GM18873 (cell line): ENCODE results near the gene ZNF724.
A peak's percentile ranks its signal among the peaks of the same experiment; 100 is the strongest.
"Not testable (repeated sequence)": the region's sequence is repeated elsewhere in the genome, so short reads cannot be mapped to it uniquely, and the experiment has no call there.

Experiments
- ATAC-seq: cut with Tn5 transposase; IDR thresholded peaks from one replicate; pipeline ENCODE4 v1.9.1; 2021; ENCODE audit warnings: mild to moderate bottlenecking, moderate library complexity, moderate number of reproducible peaks; ENCODE audit not compliant: unreplicated experiment, low FRiP score

The ZNF724 gene

DNA sequence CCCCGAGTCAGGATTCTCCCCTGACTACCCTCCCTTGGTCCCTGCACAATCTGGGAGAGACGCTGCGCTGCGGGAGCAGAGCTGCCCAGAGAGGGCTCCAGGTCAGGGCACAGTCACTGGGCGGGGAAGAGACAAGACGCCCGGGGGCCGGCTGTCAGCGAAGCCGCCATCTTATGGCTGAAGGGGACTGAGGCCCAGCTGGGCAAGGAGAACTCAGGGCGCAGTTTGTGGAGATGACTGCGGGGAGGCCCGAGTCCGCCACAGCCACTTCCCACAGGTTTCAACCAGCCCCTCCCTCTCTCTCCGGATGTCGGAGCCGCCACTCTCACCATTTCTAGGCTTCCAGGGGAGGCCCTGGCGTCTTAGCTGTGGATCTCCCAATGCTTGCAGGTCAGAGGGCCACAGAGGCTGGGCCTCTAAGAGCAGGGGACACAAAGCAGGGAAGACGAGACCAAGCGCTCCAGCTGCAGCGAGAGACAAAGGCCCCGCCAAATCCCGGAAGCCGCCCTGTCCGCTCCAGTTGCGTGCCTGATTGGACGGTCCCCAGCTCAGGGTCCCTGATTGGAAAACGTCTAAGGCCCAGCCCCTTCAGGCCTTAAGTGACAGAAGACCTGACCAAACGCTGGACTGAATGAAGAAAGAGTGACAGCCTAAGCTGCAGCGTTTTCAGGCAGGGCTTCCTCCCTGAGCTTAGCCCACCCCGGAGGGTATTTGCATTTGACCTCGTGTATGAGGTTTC, at the start of gene ZNF724:
Gene ZNF724, minus strand, starts transcription at position 484 of the 739 bp plus-strand sequence. Its CDS starts 152 bp downstream, at position 332.
- ATAC-seq, result peak; percentile 98

DNA sequence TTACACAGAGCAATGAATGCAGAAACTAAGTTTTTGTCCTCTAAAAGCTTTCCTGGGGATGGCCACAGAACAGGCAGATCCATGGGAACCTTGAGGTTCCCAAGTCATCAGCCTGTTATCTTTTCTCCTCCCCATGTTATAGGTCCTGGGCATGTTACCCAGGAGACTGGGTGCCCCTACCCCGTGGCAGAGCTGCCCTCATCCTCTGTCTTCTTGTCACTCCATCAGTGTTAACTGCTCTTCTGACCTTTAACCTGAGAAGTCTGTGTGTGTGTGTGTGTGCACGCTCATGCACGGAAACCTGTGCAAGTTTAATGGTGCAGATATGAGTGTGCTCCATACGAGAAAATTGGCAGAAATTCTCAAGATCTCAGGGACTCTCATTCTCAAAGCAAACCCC, 43.9 kb upstream of the ZNF724 start:
- no peak for ATAC-seq

DNA sequence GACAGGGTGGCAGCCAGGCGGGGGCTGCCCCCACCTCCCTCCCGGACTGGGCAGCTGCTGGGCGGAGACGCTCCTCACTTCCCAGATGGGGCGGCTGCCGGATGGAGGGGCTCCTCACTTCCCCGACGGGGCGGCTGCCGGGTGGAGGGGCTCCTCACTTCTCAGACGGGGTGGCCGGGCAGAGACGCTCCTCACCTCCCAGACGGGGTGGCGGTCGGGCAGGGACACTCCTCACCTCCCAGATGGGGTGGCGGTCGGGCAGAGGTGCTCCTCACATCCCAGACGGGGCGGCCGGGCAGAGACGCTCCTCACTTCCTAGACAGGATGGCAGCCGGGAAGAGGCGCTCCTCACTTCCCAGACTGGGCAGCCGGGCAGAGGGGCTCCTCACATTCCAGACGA, 39.8 kb upstream of the ZNF724 start:
- ATAC-seq, result not testable (repeated sequence)

DNA sequence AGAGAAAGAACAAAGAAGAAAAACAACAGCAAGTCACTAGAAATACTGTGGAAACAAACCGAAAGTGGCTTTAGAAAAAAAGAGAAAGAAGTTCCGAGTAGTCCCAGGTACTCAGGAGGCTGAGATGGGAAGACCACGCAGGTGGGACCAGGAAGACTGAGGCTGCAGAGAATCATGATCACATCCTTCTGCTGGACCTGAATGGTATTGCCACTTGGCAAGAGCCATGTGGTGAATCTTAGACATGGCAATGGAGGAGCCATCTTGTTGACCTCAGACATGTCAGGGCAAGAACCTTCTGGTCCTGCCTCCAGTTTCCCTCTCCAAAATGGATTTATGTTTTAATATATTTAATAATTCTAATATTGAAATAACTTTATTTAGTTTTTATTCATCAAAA, 37.4 kb upstream of the ZNF724 start:
- no peak for ATAC-seq

DNA sequence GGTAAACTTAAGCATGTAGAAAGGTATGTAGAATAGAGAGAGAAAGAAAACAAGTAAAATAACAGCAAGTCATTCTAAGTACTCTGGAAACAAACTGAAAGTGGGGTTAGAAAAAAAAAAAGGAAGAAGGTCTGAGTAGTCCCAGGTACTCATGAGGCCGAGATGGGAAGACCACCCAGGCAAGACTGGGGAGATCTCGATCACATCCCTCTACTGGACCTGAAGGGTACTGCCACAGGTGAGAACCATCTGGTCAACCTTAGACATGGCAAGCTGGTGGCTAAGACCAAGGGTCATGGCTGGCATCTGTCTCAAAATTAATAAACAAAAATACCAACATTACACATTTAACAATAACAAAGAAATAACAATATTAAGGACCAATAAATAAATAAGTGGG, 36.3 kb upstream of the ZNF724 start:
- no peak for ATAC-seq

DNA sequence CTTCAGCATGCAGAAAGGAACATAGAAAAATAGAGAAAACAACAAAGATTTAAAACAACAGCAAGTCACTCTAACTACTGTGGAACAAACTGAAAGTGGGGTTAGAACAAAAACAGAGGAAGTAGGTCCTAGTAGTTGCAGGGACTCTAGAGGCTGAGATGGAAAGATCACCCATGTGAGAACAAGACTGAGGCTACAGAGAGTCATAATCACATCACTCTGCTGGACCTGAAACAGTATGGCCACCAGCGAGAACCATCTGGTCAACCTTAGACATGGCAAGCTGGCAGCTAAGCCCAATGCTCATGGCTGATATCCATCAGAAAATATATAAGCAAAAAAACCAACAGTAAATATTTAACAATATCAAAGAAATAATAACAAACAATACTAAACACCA, 35.8 kb upstream of the ZNF724 start:
- ATAC-seq, result no peak

DNA sequence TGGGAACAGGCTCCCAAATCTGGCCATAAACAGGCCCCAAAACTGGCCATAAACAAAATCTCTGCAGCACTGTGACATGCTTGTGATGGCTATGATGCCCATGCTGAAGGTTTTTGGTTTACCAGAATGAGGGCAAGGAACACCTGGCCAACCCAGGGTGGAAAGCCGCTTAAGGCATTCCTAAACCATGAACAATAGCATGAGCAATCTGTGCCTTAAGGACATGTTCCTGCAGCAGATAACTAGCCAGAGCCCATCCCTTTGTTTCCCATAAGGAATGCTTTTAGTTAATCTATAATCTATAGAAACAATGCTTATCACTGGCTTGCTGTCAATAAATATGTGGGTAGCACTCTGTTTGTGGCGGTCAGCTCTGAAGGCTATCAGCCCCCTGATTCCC, 35.1 kb upstream of the ZNF724 start:
- not testable (repeated sequence) for ATAC-seq

DNA sequence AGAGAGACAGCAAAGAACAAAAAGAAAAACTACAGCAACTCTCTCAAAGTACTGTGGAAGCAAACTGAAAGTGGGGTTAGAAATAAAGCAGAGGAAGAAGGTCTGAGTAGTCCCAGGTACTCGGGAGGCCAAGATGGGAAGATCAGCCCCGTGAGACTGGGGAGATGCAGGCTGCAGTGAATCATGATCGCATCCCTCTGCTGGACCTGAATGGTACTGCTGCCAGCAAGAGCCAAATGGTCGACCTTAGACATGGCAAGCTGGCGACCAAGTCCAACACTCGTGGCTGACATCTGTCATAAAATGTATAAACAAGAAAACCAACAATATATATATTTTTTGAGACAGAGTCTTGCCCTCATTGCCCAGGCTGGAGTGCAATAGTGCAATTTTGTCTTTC, 33.7 kb upstream of the ZNF724 start:
- ATAC-seq, result no peak

DNA sequence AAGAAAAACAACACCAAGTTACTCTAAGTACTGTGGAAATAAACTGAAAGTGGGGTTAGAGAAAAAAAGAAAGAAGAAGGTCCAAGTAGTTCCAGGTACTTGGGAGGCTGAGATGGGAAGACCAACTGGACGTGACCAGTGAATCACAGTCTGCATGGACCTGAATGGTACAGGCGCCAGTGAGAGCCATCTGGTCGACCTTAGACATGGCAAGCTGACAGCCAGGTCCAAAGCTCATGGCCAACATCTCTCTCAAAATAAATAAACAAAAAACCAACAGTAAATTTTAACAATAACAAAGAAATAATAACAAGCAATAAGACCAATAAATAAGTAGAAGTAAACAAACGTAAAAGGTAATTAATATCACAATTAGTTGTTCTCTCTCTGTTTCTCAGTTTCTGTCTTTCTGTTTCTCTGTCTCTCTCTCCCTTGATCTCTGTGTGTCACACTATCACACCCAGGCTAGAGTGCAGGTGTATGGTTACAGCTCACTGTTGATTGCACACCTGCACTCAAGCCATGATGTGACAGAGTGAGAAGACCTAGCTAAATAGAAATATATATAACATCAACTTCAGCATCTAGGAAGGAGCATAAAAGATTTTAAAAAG, 31.6 kb upstream of the ZNF724 start:
- no peak for ATAC-seq

DNA sequence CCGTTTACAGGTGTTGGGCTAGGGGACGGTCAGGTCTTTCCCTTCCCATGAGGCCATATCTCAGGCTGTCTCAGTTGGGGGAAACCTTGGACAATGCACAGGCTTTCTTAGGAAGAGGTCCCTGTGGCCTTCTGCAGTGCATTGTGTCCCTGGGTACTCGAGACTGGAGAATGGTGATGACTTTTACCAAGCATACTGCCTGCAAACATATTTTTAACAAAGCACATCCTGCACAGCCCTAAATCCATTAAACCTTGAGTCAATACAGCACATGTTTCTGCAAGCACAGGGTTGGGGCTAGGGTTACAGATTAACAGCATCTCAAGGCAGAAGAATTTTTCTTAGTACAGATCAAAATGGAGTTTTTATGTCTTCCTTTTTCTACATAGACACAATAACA, 27.9 kb upstream of the ZNF724 start:
- ATAC-seq, result not testable (repeated sequence)

DNA sequence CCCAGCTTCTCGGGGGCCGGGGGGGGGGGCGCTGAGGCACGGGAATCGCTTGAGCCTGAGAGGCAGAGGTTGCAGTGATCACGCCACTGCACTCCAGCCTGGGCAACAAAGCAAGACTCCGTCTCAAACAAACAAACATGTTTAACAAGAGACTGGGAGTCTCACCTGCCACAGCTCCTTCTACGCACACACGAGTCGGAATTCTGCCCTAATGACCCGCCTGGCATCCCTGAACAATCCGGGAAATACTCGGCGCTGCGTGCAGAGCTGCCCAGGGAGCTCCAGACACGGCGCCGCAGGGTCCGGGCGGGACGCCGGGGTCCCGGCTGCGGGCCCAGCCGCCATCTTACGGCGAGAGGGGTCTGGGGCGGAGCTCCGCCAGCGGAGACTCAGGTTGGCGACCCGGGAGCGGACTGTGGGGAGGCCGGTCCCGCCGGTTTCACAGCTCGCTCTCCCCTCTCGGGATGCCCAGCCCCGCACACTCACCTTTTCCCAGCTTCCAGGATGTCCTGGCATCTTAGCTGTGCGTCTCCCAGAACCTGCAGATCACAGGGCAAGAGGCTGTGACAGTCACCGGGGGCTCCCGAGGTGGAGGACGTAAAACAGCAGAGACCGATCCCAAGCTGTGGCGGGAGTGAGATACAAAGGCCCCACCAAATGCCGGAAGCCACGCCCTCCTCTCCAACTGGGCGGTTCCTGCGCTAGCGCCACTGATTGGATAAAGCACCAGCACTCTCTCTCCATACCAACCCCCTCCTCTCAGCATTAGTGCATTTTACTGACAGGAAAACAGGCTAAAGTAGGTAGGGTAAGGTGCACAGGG, 23.6 kb upstream of the ZNF724 start:
- peak; percentile 97 for ATAC-seq

DNA sequence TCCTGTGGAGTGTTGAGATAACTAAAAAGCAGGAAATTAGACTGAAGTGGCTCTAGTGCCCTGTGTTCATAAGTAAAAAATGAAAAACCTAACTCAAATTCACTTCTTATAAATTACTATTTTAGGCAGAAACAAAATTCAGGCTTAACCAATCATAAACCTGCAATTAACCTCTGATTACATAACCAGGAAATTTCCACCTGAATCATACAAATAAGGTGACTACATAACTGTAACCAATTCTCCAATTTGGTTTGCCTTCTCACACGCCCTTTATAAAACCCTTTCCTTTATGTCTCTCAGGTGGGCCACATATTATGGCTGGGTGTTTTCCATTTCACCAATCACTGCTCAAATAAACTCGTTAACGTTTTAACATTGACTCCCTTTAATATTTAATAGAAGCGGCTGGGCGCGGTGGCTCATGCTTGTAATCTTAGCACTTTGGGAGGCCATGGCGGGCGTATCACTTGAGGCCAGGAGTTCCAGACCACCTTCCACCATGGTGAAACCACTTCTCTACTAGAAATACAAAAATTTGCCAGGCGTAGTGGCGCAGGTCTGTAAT, 22.9 kb upstream of the ZNF724 start:
- ATAC-seq, result no peak

DNA sequence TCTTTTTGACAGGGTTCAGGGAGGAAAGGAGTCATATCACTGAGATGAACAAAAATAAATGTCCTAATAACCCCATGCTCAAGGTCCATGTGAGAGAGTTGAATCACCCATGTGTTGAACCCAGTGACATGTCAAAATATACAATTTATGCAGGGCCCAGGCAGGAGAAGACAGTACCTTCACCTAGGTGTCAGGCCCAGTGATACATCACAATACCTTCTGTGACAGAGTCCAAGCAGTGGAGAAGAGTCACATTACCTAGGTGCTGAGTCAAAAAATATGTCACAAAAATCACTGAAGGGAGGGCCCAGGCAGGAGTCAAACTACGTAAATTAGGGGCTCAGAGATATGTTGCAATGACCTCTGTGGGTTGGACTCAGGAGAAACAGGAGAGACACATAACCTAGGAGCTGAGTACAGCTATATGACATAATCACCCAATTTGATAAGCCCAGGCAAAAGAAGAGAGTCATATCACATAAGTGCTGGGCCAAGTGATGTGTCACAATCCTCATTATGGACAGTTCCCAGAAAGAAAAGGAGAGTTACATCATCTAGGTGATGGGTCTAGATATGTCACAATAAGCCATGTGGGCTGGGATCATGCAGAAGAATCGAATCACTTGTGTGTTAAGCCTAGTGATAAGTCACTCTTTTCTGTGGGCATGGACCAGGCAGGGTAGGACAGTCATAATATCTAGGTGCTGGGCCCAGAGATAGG, 13.8 kb upstream of the ZNF724 start:
- ATAC-seq, result no peak

DNA sequence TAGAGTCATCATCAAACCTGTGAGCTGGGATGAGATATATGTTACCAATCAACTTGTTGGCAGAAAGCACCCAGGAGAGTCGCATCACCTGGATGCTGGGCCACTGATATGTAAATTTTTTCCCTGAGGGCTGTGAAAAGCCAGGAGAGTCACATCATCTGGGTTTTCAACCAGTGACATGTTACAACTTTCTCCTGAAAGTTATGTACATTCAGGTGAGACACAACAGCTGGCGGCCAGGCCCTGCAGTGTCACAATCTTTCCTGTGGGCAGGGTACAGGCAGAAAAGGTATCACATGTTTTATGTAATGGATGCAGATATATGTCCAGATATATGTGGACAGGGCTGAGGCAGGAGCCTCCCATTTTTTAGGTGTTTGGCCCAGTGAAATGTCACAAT, 13.2 kb upstream of the ZNF724 start:
- ATAC-seq, result no peak

DNA sequence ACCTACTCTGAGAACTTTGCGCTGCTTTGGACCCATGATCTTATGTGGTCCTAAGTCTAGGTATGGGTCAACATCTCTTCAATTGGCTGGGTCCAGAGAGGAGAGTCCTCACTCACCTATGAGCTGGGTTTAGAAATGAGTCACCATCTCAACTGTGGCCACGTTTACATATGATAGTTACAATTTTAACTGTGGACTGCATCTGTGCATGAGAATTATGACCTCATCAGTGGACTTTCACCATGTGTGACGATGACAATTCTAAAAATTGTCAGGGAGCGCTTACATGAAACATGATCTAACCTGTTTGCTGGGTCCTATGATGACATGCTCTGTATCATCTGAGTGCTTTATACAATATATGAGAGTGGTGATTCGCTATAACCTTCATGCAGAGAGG, 12.7 kb upstream of the ZNF724 start:
- no peak for ATAC-seq

DNA sequence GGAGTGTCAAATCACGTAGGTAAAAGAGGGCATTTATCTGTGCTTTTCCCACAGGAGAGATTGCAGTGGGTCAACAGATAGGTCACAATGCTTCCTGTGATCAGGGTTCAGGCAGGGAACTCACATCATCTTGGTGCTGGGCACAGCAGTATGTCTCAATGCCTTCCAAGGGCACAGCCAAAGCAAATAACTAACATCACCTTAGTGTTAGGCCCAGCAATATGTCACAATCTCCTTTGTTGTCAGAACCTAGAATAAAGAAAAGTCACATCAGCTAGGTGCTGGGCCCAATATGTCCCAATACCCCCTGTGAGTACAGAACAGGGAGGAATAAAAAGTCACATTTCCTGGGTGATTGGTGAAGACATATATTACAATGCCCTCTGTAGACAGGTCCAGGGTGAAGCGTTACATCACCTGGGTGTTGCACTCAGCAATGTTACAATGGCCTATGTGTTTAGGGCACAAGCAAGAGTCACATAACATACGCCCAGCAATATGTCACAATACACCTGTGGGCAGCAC, 11.4 kb upstream of the ZNF724 start:
- no peak for ATAC-seq

DNA sequence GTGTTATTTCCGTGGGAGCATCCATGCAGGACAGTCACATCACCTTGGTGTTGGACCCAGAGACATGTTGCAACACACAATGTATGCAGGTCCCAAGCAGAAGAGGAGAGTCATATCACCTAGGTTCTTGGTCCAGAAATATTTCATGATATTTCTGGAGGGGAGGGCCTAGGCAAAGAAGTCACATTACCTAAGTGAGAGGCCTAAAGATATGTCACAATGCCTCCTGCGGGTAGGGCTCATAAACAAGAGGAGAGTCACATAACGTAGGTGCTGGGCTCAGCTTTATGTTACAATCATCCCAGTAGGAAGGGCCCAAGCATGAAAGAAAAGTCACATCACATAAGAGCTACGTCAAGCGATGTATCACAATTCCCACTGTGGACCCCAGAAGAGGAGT, 10.8 kb upstream of the ZNF724 start:
- ATAC-seq, result no peak

DNA sequence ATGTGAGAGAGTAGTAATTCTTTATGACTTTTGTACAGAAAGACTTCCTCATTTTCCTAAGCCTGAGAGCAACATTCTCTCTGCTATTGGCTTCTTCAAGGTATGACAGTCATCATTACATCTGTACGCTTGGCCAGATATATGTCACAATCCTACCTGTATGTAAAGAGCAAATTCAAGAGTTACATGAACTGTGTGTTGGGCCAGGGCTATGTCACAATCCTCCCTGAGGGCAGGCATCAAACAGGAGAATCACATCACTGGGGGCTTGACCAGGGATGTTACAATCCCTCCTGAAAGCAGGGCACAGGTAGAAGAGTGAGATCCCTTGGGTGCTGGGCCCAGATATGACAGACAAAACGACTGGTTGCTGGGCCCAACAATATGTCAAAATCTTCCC, 9.8 kb upstream of the ZNF724 start:
- ATAC-seq, result no peak

DNA sequence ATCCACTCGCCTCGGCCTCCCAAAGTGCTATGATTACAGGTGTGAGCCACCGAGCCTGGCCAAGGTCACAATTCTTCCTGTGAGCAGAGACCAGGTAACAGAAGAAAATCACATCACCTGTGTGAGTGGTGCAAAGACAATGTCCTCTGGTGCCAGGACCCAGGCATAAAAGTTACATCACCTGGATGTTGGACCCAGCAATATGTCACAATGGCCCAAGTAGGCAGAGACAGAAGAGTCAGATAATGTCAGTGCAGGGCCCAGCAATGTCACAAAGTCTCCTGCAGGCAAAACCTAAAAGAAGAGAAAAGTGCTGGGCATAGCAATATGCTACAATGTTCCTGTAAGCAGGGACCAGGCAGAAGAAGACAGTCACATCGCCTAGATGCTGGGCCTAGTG, 5.5 kb upstream of the ZNF724 start:
- ATAC-seq, result no peak
